ENCODE data around the gene TMEM63B.

- TF ChIP-seq, protein P1, sequence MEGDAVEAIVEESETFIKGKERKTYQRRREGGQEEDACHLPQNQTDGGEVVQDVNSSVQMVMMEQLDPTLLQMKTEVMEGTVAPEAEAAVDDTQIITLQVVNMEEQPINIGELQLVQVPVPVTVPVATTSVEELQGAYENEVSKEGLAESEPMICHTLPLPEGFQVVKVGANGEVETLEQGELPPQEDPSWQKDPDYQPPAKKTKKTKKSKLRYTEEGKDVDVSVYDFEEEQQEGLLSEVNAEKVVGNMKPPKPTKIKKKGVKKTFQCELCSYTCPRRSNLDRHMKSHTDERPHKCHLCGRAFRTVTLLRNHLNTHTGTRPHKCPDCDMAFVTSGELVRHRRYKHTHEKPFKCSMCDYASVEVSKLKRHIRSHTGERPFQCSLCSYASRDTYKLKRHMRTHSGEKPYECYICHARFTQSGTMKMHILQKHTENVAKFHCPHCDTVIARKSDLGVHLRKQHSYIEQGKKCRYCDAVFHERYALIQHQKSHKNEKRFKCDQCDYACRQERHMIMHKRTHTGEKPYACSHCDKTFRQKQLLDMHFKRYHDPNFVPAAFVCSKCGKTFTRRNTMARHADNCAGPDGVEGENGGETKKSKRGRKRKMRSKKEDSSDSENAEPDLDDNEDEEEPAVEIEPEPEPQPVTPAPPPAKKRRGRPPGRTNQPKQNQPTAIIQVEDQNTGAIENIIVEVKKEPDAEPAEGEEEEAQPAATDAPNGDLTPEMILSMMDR (IDR thresholded peaks at IDR 0.05) = no peak
- no peak for TF ChIP-seq POLR2AphosphoS5 (IDR thresholded peaks at IDR 0.05)
- TF ChIP-seq POLR2A (IDR thresholded peaks at IDR 0.05) = no peak
Measured at GRCh38 chr6:44178424-44179071, 51.2 kb downstream of the TMEM63B start.
